K562 (cell line): Measurements from ENCODE around the gene UNC79. TPM values are rescaled to one million over a fixed set of nuclear protein-coding genes. Genes with fewer than 3 reads are reported as not detected.

Experiments used
- ATAC-seq: fragments of 200-7000 bp; cut with Tn5 transposase; 3 replicates; pipeline ENCODE4 v1.9.1; 2020; ENCODE audit warnings: moderate library complexity
- BruUV-seq: library from RNA; stranded (reverse); fragments of 400-500 nt; replicated peaks from 2 replicates; lab custom pipeline; 2021; lab: Mats Ljungman, UMichigan
- CTCF ChIA-PET: fragments of 300-600 bp; formaldehyde crosslinking; extraction: SDS; loops from one replicate; lab custom pipeline; 2021; ENCODE audit warnings: low intra/inter-chr PET ratio; lab: Yijun Ruan, JAX
- POLR2A ChIA-PET: fragments of 300-600, 350-650 bp; sonication (Branson Sonifier 250); formaldehyde crosslinking; extraction: SDS; loops from one replicate; lab custom pipeline; 2021; ENCODE audit warnings: antibody characterized with exemption, inconsistent platforms; lab: Yijun Ruan, JAX
- DNase-seq, 4 experiments: peaks; one replicate each; pipeline versions ENCODE4 v3.0.0 to v3.0.0-alpha.2; 2011 to 2018; ENCODE audit warnings: low spot score in 3 of 4, mixed read lengths in 3 of 4; ENCODE audit errors: extremely low read depth in 1 of 4
- FAIRE-seq: peaks from 2 replicates; lab custom pipeline; 2011; peaks lifted over from hg19 to GRCh38; lab: Jason Lieb, UNC
- H2AFZ ChIP-seq: 2 replicates; pipeline ENCODE4 v1.6.0; 2011; ENCODE audit warnings: low read depth, low read length, control low read depth, inconsistent platforms
- H3K27ac ChIP-seq: fragments of 200-600 bp; 3 replicates; pipeline ENCODE4 v1.8.0; 2011; ENCODE audit warnings: low read depth, mild to moderate bottlenecking, control low read depth, inconsistent platforms, low read length, moderate library complexity, mixed read lengths; ENCODE audit errors: extremely low read depth
- H3K27me3 ChIP-seq, 2 experiments: fragments of 300-600 bp in 1 of 2; 2 replicates in 1 of 2; 3 replicates in 1 of 2; pipeline versions ENCODE4 v1.6.0 to v1.8.0; 2011; ENCODE audit warnings: inconsistent platforms in 2 of 2, low read length in 2 of 2, mild to moderate bottlenecking in 1 of 2, mixed read lengths in 1 of 2, moderate library complexity in 1 of 2; ENCODE audit not compliant: control insufficient read depth in 2 of 2, insufficient read depth in 2 of 2
- H3K36me3 ChIP-seq: fragments of 300-600 bp; 3 replicates; pipeline ENCODE4 v1.8.0; 2011; ENCODE audit warnings: mild to moderate bottlenecking, low read length, inconsistent platforms; ENCODE audit not compliant: control insufficient read depth, insufficient read depth
- H3K4me1 ChIP-seq, 2 experiments: fragments of 200-600 bp in 1 of 2; replicated peaks in 1 of 2; 2 replicates in 1 of 2; 3 replicates in 1 of 2; pipeline versions ENCODE4 v1.5.1 to v1.8.0; 2011; ENCODE audit warnings: inconsistent platforms in 2 of 2, low read length in 2 of 2, mild to moderate bottlenecking in 1 of 2, mixed read lengths in 1 of 2, moderate library complexity in 1 of 2; ENCODE audit not compliant: control insufficient read depth in 2 of 2, insufficient read depth in 2 of 2
- H3K4me2 ChIP-seq: 2 replicates; pipeline ENCODE4 v1.6.1; 2011; ENCODE audit warnings: low read length, control low read depth, inconsistent platforms, mixed read lengths; ENCODE audit not compliant: insufficient read depth
- H3K4me3 ChIP-seq: fragments of 200-600 bp; sonication (generic), shearing (Covaris generic); 2 replicates; pipeline ENCODE4 v1.5.1; 2016; ENCODE audit warnings: control low read depth, inconsistent platforms
- H3K79me2 ChIP-seq: fragments of 200-600 bp; 3 replicates; pipeline ENCODE4 v1.8.0; 2011; ENCODE audit warnings: low read length, inconsistent platforms; ENCODE audit not compliant: control insufficient read depth, insufficient read depth
- H3K9ac ChIP-seq, 2 experiments: 2 replicates each; pipeline versions ENCODE4 v1.6.0 to v1.6.1; 2011; ENCODE audit warnings: low read depth in 2 of 2, low read length in 2 of 2, control low read depth in 1 of 2, inconsistent platforms in 1 of 2, mild to moderate bottlenecking in 1 of 2, mixed read lengths in 1 of 2; ENCODE audit not compliant: insufficient read depth in 1 of 2
- H3K9me1 ChIP-seq: one replicate; pipeline ENCODE4 v1.6.0; 2011; ENCODE audit warnings: inconsistent platforms, mild to moderate bottlenecking, low read length, moderate library complexity; ENCODE audit not compliant: control insufficient read depth, insufficient read depth
- H3K9me3 ChIP-seq: replicated peaks from 2 replicates; pipeline ENCODE4 v1.5.1; 2011; ENCODE audit warnings: low read depth, low read length, inconsistent platforms; ENCODE audit not compliant: control insufficient read depth, insufficient read depth
- H4K20me1 ChIP-seq: replicated peaks from 2 replicates; pipeline ENCODE4 v1.6.1; 2011; ENCODE audit warnings: low read length, inconsistent platforms, mixed read lengths; ENCODE audit not compliant: control insufficient read depth, insufficient read depth
- DDX20 ChIP-seq: fragments of 450-650 bp; IDR thresholded peaks from 2 replicates; pipeline ENCODE4 v1.6.1; 2016; ENCODE audit warnings: missing genetic modification characterization, low read depth, mild to moderate bottlenecking, missing compliant biosample characterization, moderate library complexity
- FOXM1 ChIP-seq, 2 experiments: fragments of 450-650 bp in 1 of 2; sonication (generic) in 1 of 2; formaldehyde crosslinking in 1 of 2; IDR thresholded peaks; 2 replicates each; pipeline versions ENCODE4 v1.6.1 to v1.9.0; 2017 to 2022; ENCODE audit warnings: low read depth in 2 of 2, mild to moderate bottlenecking in 2 of 2, missing genetic modification reagents in 1 of 2, moderate library complexity in 1 of 2
- HNRNPL ChIP-seq: fragments of 200-400 bp; formaldehyde crosslinking; IDR thresholded peaks from 2 replicates; pipeline ENCODE4 v1.6.1; 2017; ENCODE audit warnings: low read depth, mild to moderate bottlenecking, low read length
- RBM15 ChIP-seq: fragments of 200-400 bp; formaldehyde crosslinking; IDR thresholded peaks from 2 replicates; pipeline ENCODE4 v1.6.1; 2018; ENCODE audit warnings: mild to moderate bottlenecking, low read length, moderate library complexity; ENCODE audit not compliant: insufficient read depth
- TCFL5 ChIP-seq: fragments of 250-450 bp; sonication (Bioruptor Pico); conservative IDR thresholded peaks from 2 replicates; pipeline ENCODE4 v1.6.1; 2021; ENCODE audit warnings: mild to moderate bottlenecking, moderate library complexity, matching md5 sums
- WGBS: fragments of 100-300 bp; shearing (Covaris generic); methylation state at CpG from one replicate; pipeline ENCODE4 v1.1.6; 2016; ENCODE audit warnings: low coverage, mixed read lengths; ENCODE audit not compliant: insufficient coverage; ENCODE audit errors: missing lambda C conversion rate; 5-methylcytosine and 5-hydroxymethylcytosine counted together
- in situ Hi-C: fragments of 300-500 bp; cut with MboI; formaldehyde crosslinking; loops from 4 replicates; pipeline ENCODE4 v1.15.0; 2018; ENCODE audit warnings: inconsistent platforms, mixed read lengths
- intact Hi-C: fragments of 100-400 bp; cut with micrococcal nuclease; formaldehyde crosslinking; loops from 2 replicates; pipeline ENCODE4 v1.14.2; 2022
- polyA plus RNA-seq, 8 experiments: library from polyadenylated mRNA; depleted of rRNA in 4 of 8; stranded (reverse) in 5 of 8; unstranded in 3 of 8; fragments of >200 nt; fragmentation: Nextera tagmentation in 2 of 8; fragmentation: Illumina TruSeq in 1 of 8; extraction: Ambion mirVana in 2 of 8; extraction: Trizol in 1 of 8; gene quantifications; 2 replicates each; pipeline versions ENCODE4 v1.2.1 to v1.2.3, GENCODE V29; 2011 to 2014; ENCODE audit warnings: inconsistent platforms in 1 of 8, missing spikeins in 1 of 8
- total RNA-seq, 7 experiments: library from RNA; depleted of rRNA in 6 of 7; stranded (reverse); fragments of >200 nt in 6 of 7; fragmentation: Illumina TruSeq in 2 of 7; extraction: Trizol in 2 of 7; gene quantifications; 2 replicates each; pipeline versions ENCODE4 v1.2.1 to v1.2.3, GENCODE V29; 2011 to 2021; ENCODE audit warnings: low replicate concordance in 1 of 7
- TF ChIP-seq, protein P1 (sequence below): fragments of 450-650 bp; IDR thresholded peaks from 2 replicates; pipeline ENCODE4 v1.6.1; 2016; ENCODE audit warnings: mild to moderate bottlenecking
- TF ChIP-seq, protein P2 (sequence below): IDR thresholded peaks from 2 replicates; pipeline ENCODE4 v1.6.1; 2016; ENCODE audit warnings: missing genetic modification characterization, missing compliant biosample characterization

The UNC79 gene
- total and polyA plus RNA-seq, 9 of the 15 experiments (the other 6 are each of a cell fraction or from before 2014, with no cell fraction given), result under 0.01 to 0.04 (median 0.01) TPM; not detected in 6

DNA sequence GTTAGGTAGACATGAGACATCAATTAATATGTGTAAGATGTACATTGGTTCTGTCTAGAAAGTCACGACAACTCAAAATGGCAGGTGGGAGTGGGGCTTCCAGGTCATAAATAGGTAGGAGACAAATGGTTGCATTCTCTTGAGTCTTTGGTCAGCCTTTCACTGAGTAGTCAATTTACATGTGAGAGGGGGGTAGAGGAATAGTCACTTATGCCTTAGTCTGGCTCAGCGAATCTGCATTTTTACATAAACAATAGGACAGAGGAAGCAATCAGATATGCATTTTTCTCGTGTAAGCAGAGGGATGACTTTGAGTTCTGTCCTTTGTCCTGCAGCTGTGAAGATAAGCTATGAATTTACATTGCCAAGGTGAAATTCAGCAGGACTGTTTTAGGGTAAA, 27.8 kb upstream of the UNC79 start:
- H3K9ac ChIP-seq, result no peak overlapping the region
- no peak for FAIRE-seq
- intact Hi-C loops, result no loop called here
- TF ChIP-seq HNRNPL, result no peak
- TF ChIP-seq, protein P1, sequence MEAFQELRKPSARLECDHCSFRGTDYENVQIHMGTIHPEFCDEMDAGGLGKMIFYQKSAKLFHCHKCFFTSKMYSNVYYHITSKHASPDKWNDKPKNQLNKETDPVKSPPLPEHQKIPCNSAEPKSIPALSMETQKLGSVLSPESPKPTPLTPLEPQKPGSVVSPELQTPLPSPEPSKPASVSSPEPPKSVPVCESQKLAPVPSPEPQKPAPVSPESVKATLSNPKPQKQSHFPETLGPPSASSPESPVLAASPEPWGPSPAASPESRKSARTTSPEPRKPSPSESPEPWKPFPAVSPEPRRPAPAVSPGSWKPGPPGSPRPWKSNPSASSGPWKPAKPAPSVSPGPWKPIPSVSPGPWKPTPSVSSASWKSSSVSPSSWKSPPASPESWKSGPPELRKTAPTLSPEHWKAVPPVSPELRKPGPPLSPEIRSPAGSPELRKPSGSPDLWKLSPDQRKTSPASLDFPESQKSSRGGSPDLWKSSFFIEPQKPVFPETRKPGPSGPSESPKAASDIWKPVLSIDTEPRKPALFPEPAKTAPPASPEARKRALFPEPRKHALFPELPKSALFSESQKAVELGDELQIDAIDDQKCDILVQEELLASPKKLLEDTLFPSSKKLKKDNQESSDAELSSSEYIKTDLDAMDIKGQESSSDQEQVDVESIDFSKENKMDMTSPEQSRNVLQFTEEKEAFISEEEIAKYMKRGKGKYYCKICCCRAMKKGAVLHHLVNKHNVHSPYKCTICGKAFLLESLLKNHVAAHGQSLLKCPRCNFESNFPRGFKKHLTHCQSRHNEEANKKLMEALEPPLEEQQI, result no peak
- no peak for TF ChIP-seq RBM15
- TF ChIP-seq, protein P2, sequence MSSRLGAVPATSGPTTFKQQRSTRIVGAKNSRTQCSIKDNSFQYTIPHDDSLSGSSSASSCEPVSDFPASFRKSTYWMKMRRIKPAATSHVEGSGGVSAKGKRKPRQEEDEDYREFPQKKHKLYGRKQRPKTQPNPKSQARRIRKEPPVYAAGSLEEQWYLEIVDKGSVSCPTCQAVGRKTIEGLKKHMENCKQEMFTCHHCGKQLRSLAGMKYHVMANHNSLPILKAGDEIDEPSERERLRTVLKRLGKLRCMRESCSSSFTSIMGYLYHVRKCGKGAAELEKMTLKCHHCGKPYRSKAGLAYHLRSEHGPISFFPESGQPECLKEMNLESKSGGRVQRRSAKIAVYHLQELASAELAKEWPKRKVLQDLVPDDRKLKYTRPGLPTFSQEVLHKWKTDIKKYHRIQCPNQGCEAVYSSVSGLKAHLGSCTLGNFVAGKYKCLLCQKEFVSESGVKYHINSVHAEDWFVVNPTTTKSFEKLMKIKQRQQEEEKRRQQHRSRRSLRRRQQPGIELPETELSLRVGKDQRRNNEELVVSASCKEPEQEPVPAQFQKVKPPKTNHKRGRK (tag), result no peak
- no peak for TF ChIP-seq FOXM1 (IDR thresholded peaks at IDR 0.05; ENCODE audit: low read depth)
- no peak for TF ChIP-seq FOXM1 (CRISPR knock-in tag; IDR thresholded peaks at IDR 0.05; ENCODE audit: low read depth)
- TF ChIP-seq DDX20 (tag), result no peak
- TF ChIP-seq TCFL5 (CRISPR knock-in tag), result no peak
- TF ChIP-seq, all 486 proteins: peak for 0
- Histone ChIP-seq H4K20me1 (no peaks in the 10 kb centered on the region), H3K9me1 (no peaks in the 10 kb centered on the region), H3K9me3 (no peaks in the 10 kb centered on the region), H3K4me1 (no peaks in the 10 kb centered on the region), H3K4me3 (no peak overlapping the region), H3K36me3 (no peaks in the 10 kb centered on the region), H3K27me3 (no peaks in the 10 kb centered on the region), H3K4me2 (no peak overlapping the region), H3K27ac (no peak overlapping the region), H2AFZ (no peak overlapping the region), H3K79me2 (no peaks in the 10 kb centered on the region)
- WGBS, result 0% methylated on average over 3 of the region's 3 CpGs
- DNase-seq (no peak), ATAC-seq (no peak)
- POLR2A ChIA-PET, result no interaction called here
- BruUV-seq, result no TSS peak
- in situ Hi-C loops, result no loop called here
- CTCF ChIA-PET, result no interaction called here
